GM12873 (cell line): ENCODE measurements around the gene PGLYRP4.

Experiments
- CTCF ChIP-seq: IDR thresholded peaks from 2 replicates; pipeline ENCODE4 v1.5.1; 2012; ENCODE audit warnings: low read depth, mild to moderate bottlenecking, moderate library complexity, low read length, control low read depth; ENCODE audit not compliant: insufficient read depth; ENCODE audit errors: missing control alignments

PGLYRP4 gene

GRCh38 chr1:153387785-153388184, 39.1 kb upstream of the PGLYRP4 start:
- no peak for TF ChIP-seq CTCF

GRCh38 chr1:153387001-153387400, 38.4 kb upstream of the PGLYRP4 start:
- TF ChIP-seq CTCF, result no peak

GRCh38 chr1:153386500-153386901, 37.9 kb upstream of the PGLYRP4 start:
- TF ChIP-seq CTCF, result no peak

- no peak for TF ChIP-seq CTCF
Observed at GRCh38 chr1:153384958-153385580, 36.4 kb upstream of the PGLYRP4 start.

GRCh38 chr1:153380711-153381110, 32.1 kb upstream of the PGLYRP4 start:
- no peak for TF ChIP-seq CTCF

GRCh38 chr1:153379591-153379990, 30.9 kb upstream of the PGLYRP4 start:
- no peak for TF ChIP-seq CTCF

GRCh38 chr1:153375511-153375910, 26.9 kb upstream of the PGLYRP4 start, which contains the start of gene S100A12:
S100A12 (minus strand) TSS chr1:153375621; CDS start chr1:153374592, 1,029 bp downstream.
- TF ChIP-seq CTCF, result no peak
